ENCODE data around the gene ITPR2.
"Not testable (repeated sequence)": the region's sequence is repeated elsewhere in the genome, so short reads cannot be mapped to it uniquely, and the experiment has no call there.

Gene ITPR2

GRCh38 chr12:26431211-26431610 is 401.8 kb downstream of the ITPR2 start:
- no peaks in the 10 kb centered on the region for H3K27me3 ChIP-seq (ENCODE audit: insufficient read depth, poor library complexity, severe bottlenecking)
- H3K4me1 ChIP-seq (ENCODE audit: insufficient read depth, poor library complexity, severe bottlenecking), result no peaks in the 10 kb centered on the region
- DNase-seq (ENCODE audit: low spot score), result no peak
- no peak for ATAC-seq (ENCODE audit: low read depth)
- TF ChIP-seq, protein P1, sequence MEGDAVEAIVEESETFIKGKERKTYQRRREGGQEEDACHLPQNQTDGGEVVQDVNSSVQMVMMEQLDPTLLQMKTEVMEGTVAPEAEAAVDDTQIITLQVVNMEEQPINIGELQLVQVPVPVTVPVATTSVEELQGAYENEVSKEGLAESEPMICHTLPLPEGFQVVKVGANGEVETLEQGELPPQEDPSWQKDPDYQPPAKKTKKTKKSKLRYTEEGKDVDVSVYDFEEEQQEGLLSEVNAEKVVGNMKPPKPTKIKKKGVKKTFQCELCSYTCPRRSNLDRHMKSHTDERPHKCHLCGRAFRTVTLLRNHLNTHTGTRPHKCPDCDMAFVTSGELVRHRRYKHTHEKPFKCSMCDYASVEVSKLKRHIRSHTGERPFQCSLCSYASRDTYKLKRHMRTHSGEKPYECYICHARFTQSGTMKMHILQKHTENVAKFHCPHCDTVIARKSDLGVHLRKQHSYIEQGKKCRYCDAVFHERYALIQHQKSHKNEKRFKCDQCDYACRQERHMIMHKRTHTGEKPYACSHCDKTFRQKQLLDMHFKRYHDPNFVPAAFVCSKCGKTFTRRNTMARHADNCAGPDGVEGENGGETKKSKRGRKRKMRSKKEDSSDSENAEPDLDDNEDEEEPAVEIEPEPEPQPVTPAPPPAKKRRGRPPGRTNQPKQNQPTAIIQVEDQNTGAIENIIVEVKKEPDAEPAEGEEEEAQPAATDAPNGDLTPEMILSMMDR (IDR thresholded peaks at IDR 0.05; ENCODE audit: poor library complexity, severe bottlenecking), result no peak
- H3K27ac ChIP-seq (ENCODE audit: poor library complexity, severe bottlenecking), result no peak overlapping the region
- no peaks in the 10 kb centered on the region for H3K9me3 ChIP-seq (ENCODE audit: severe bottlenecking)
- H3K4me3 ChIP-seq (ENCODE audit: severe bottlenecking), result no peak overlapping the region
- H3K36me3 ChIP-seq (ENCODE audit: low read depth), result no peaks in the 10 kb centered on the region

GRCh38 chr12:26430596-26430995 is 402.4 kb downstream of the ITPR2 start:
- not testable (repeated sequence) for H3K9me3 ChIP-seq (ENCODE audit: severe bottlenecking); H3K36me3 ChIP-seq (ENCODE audit: low read depth); H3K27ac ChIP-seq (ENCODE audit: poor library complexity, severe bottlenecking); H3K4me3 ChIP-seq (ENCODE audit: severe bottlenecking); H3K4me1 ChIP-seq (ENCODE audit: insufficient read depth, poor library complexity, severe bottlenecking); DNase-seq (ENCODE audit: low spot score); ATAC-seq (ENCODE audit: low read depth); H3K27me3 ChIP-seq (ENCODE audit: insufficient read depth, poor library complexity, severe bottlenecking)

GRCh38 chr12:26429070-26429691 is 403.8 kb downstream of the ITPR2 start:
- TF ChIP-seq, protein P1 (IDR thresholded peaks at IDR 0.05; ENCODE audit: poor library complexity, severe bottlenecking), result no peak
- H3K27me3 ChIP-seq (ENCODE audit: insufficient read depth, poor library complexity, severe bottlenecking), result no peaks in the 10 kb centered on the region
- no peaks in the 10 kb centered on the region for H3K36me3 ChIP-seq (ENCODE audit: low read depth)
- H3K4me1 ChIP-seq (ENCODE audit: insufficient read depth, poor library complexity, severe bottlenecking), result no peaks in the 10 kb centered on the region
- H3K9me3 ChIP-seq (ENCODE audit: severe bottlenecking), result no peaks in the 10 kb centered on the region
- no peak overlapping the region for H3K27ac ChIP-seq (ENCODE audit: poor library complexity, severe bottlenecking)
- H3K4me3 ChIP-seq (ENCODE audit: severe bottlenecking), result no peak overlapping the region
- ATAC-seq (ENCODE audit: low read depth) (no peak), DNase-seq (ENCODE audit: low spot score) (no peak)

GRCh38 chr12:26428420-26428819 is 404.6 kb downstream of the ITPR2 start:
- TF ChIP-seq, protein P1 (IDR thresholded peaks at IDR 0.05; ENCODE audit: poor library complexity, severe bottlenecking), result no peak
- H3K4me3 ChIP-seq (ENCODE audit: severe bottlenecking), result no peak overlapping the region
- H3K9me3 ChIP-seq (ENCODE audit: severe bottlenecking), result no peaks in the 10 kb centered on the region
- ATAC-seq (ENCODE audit: low read depth) (no peak), DNase-seq (ENCODE audit: low spot score) (no peak)
- H3K36me3 ChIP-seq (ENCODE audit: low read depth), result no peaks in the 10 kb centered on the region
- no peaks in the 10 kb centered on the region for H3K27me3 ChIP-seq (ENCODE audit: insufficient read depth, poor library complexity, severe bottlenecking)
- no peak overlapping the region for H3K27ac ChIP-seq (ENCODE audit: poor library complexity, severe bottlenecking)
- no peaks in the 10 kb centered on the region for H3K4me1 ChIP-seq (ENCODE audit: insufficient read depth, poor library complexity, severe bottlenecking)

GRCh38 chr12:26426652-26427051 is 406.3 kb downstream of the ITPR2 start:
- Histone ChIP-seq H3K4me3 (ENCODE audit: severe bottlenecking) (no peak overlapping the region), H3K9me3 (ENCODE audit: severe bottlenecking) (no peaks in the 10 kb centered on the region), H3K27me3 (ENCODE audit: insufficient read depth, poor library complexity, severe bottlenecking) (no peaks in the 10 kb centered on the region), H3K4me1 (ENCODE audit: insufficient read depth, poor library complexity, severe bottlenecking) (no peaks in the 10 kb centered on the region), H3K36me3 (ENCODE audit: low read depth) (no peaks in the 10 kb centered on the region), H3K27ac (ENCODE audit: poor library complexity, severe bottlenecking) (no peak overlapping the region)
- TF ChIP-seq, protein P1 (IDR thresholded peaks at IDR 0.05; ENCODE audit: poor library complexity, severe bottlenecking), result no peak
- no peak for DNase-seq (ENCODE audit: low spot score)
- no peak for ATAC-seq (ENCODE audit: low read depth)
